ENCODE data around the gene NDST3.

GRCh38 chr4:118282692-118283091 lies 248.4 kb downstream of the NDST3 start:
- TF ChIP-seq SP1 (IDR thresholded peaks at IDR 0.05) (no peak), BHLHE40 (IDR thresholded peaks at IDR 0.05; ENCODE audit: borderline replicate concordance) (no peak), NFRKB (IDR thresholded peaks at IDR 0.05) (no peak), FOXK2 (IDR thresholded peaks at IDR 0.05) (no peak), ELF4 (IDR thresholded peaks at IDR 0.05) (no peak), FOXM1 (IDR thresholded peaks at IDR 0.05; ENCODE audit: borderline replicate concordance) (no peak), PKNOX1 (IDR thresholded peaks at IDR 0.05) (no peak), SUZ12 (IDR thresholded peaks at IDR 0.05) (no peak), ZNF384 (IDR thresholded peaks at IDR 0.05) (no peak)
